ENCODE data around the gene MMAB. TPM values are rescaled to one million over a fixed set of nuclear protein-coding genes. Genes with fewer than 3 reads are reported as not detected.

MMAB gene
- total RNA-seq, 1 experiment from 2014 or later = 97.6 TPM

- Histone ChIP-seq H3K4me3 (ENCODE audit: low read depth, low read length, poor library complexity, severe bottlenecking) (no peak overlapping the region), H3K27ac (ENCODE audit: low read depth, low read length, poor library complexity, severe bottlenecking) (no peak overlapping the region), H3K27me3 (replicated peaks; ENCODE audit: insufficient read depth, low read depth, low read length, poor library complexity) (no peaks in the 10 kb centered on the region), H3K36me3 (ENCODE audit: insufficient read depth, low read length, poor library complexity, severe bottlenecking) (peaks cover 4% of the 10 kb centered on the region), H3K4me1 (ENCODE audit: insufficient read depth, low read length, poor library complexity, severe bottlenecking) (no peaks in the 10 kb centered on the region), H3K9me3 (ENCODE audit: low read depth, low read length, poor library complexity, severe bottlenecking) (no peaks in the 10 kb centered on the region)
- CTCF ChIA-PET = no interaction called here
- no TSS peak for BruUV-seq (replicated peaks)
- intact Hi-C loops (cut with micrococcal nuclease; ENCODE audit: unreplicated experiment) = no loop called here
- DNase-seq (ENCODE audit: low spot score) = no peak
- TF ChIP-seq CTCF (conservative IDR thresholded peaks at IDR 0.05; ENCODE audit: low read depth, low read length) (no peak), EZH2 (IDR thresholded peaks at IDR 0.05; ENCODE audit: borderline replicate concordance, low read depth, low read length, poor library complexity, severe bottlenecking) (no peak)
- POLR2A ChIA-PET (ENCODE audit: low non-redundant PET) = no interaction called here
Measured at GRCh38 chr12:109512608-109513007, 60.7 kb downstream of the MMAB start.

- DNase-seq (ENCODE audit: low spot score) = no peak
- Histone ChIP-seq H3K27me3 (replicated peaks; ENCODE audit: insufficient read depth, low read depth, low read length, poor library complexity) (no peaks in the 10 kb centered on the region), H3K9me3 (ENCODE audit: low read depth, low read length, poor library complexity, severe bottlenecking) (no peaks in the 10 kb centered on the region), H3K4me3 (ENCODE audit: low read depth, low read length, poor library complexity, severe bottlenecking) (no peak overlapping the region), H3K4me1 (ENCODE audit: insufficient read depth, low read length, poor library complexity, severe bottlenecking) (no peaks in the 10 kb centered on the region), H3K27ac (ENCODE audit: low read depth, low read length, poor library complexity, severe bottlenecking) (no peak overlapping the region), H3K36me3 (ENCODE audit: insufficient read depth, low read length, poor library complexity, severe bottlenecking) (peaks cover 3% of the 10 kb centered on the region)
- CTCF ChIA-PET = interaction anchor here (1.1 kb wide), 1 partner anchor 82 kb away, joined by 4 read pairs; no protein-coding TSS in a partner anchor
- POLR2A ChIA-PET (ENCODE audit: low non-redundant PET) = interaction anchor here (0.7 kb wide), 1 partner anchor 43 kb away, joined by 3 read pairs; no protein-coding TSS in a partner anchor
- intact Hi-C loops (cut with micrococcal nuclease; ENCODE audit: unreplicated experiment) = no loop called here
- BruUV-seq (replicated peaks) = no TSS peak
- TF ChIP-seq EZH2 (IDR thresholded peaks at IDR 0.05; ENCODE audit: borderline replicate concordance, low read depth, low read length, poor library complexity, severe bottlenecking) = no peak
- TF ChIP-seq CTCF (conservative IDR thresholded peaks at IDR 0.05; ENCODE audit: low read depth, low read length) = no peak
Measured at GRCh38 chr12:109510196-109510595, 63.1 kb downstream of the MMAB start.

GRCh38 chr12:109504068-109504467 lies 69.2 kb downstream of the MMAB start:
- no peak for TF ChIP-seq CTCF (conservative IDR thresholded peaks at IDR 0.05; ENCODE audit: low read depth, low read length)
- no peak for TF ChIP-seq EZH2 (IDR thresholded peaks at IDR 0.05; ENCODE audit: borderline replicate concordance, low read depth, low read length, poor library complexity, severe bottlenecking)
- ChIA-PET POLR2A (ENCODE audit: low non-redundant PET) (no interaction called here), CTCF (no interaction called here)
- no peak overlapping the region for H3K4me3 ChIP-seq (ENCODE audit: low read depth, low read length, poor library complexity, severe bottlenecking)
- intact Hi-C loops (cut with micrococcal nuclease; ENCODE audit: unreplicated experiment) = no loop called here
- peaks cover 3% of the 10 kb centered on the region for H3K36me3 ChIP-seq (ENCODE audit: insufficient read depth, low read length, poor library complexity, severe bottlenecking)
- no TSS peak for BruUV-seq (replicated peaks)
- DNase-seq (ENCODE audit: low spot score) = peak; percentile 35
- no peaks in the 10 kb centered on the region for H3K4me1 ChIP-seq (ENCODE audit: insufficient read depth, low read length, poor library complexity, severe bottlenecking)
- no peaks in the 10 kb centered on the region for H3K9me3 ChIP-seq (ENCODE audit: low read depth, low read length, poor library complexity, severe bottlenecking)
- H3K27ac ChIP-seq (ENCODE audit: low read depth, low read length, poor library complexity, severe bottlenecking) = no peak overlapping the region
- no peaks in the 10 kb centered on the region for H3K27me3 ChIP-seq (replicated peaks; ENCODE audit: insufficient read depth, low read depth, low read length, poor library complexity)

Other genes with a start within 250 kb of the MMAB start
- gene MYO1H, start 225.6 kb downstream of the MMAB start, total RNA-seq (2021) = not detected in 2 replicates
- 54.5 and 55.2 TPM in 2 replicates for gene KCTD10, start 96.2 kb downstream of the MMAB start, total RNA-seq (2021)
- 29.2 and 31.7 TPM in 2 replicates for gene UBE3B, start 95.9 kb downstream of the MMAB start, total RNA-seq (2021)
- 45.4 and 56.0 TPM in 2 replicates for gene MVK, start 290 bp upstream of the MMAB start, total RNA-seq (2021)
- 3.9 and 5.5 TPM in 2 replicates for gene FAM222A, start 140.3 kb upstream of the MMAB start, total RNA-seq (2021)